Stimulated activated CD8-positive, alpha-beta memory T cell treated with anti-CD3 and anti-CD28 coated beads, Interleukin-2, amount 100 ng/mL, for 48 hours (primary cell): ENCODE measurements around the gene ADI1.

Experiments used
- DNase-seq, 2 donors: peaks; one replicate each; pipeline ENCODE4 v3.0.0-alpha.2; 2020; ENCODE audit warnings: low read depth in 2 of 2

The ADI1 gene

DNA sequence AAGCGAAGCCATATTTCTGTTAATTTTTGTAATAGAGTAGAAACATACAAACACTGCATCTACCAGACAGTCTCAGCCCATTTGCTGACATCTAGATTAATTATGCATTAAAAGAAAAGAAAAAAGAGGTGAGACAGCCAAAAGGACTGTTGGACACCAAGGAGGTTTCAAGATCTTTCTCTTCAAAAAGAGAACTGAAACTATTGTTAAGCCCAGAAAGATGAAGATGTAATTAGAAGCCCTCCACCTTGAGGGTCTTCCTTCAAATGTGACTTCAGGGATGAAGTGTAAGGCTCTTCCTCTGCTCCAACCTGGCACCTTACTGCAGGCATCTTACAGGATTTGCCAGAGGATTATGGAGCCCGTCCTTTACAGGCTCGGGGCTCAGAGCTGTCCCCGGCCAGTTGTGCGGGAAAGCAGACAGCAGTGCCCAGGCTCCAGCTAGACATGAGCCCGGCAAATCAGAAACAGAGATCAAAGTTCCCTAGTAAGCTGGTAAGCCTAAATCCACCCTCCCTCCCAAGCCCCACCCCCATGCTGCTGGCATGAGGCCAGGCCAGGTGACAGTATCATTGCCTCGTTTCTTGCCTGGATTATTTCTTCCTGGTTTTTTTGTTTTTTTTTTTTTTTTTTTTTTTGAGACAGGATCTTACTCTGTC lies 38.9 kb downstream of the ADI1 start:
- no peak for DNase-seq

DNA sequence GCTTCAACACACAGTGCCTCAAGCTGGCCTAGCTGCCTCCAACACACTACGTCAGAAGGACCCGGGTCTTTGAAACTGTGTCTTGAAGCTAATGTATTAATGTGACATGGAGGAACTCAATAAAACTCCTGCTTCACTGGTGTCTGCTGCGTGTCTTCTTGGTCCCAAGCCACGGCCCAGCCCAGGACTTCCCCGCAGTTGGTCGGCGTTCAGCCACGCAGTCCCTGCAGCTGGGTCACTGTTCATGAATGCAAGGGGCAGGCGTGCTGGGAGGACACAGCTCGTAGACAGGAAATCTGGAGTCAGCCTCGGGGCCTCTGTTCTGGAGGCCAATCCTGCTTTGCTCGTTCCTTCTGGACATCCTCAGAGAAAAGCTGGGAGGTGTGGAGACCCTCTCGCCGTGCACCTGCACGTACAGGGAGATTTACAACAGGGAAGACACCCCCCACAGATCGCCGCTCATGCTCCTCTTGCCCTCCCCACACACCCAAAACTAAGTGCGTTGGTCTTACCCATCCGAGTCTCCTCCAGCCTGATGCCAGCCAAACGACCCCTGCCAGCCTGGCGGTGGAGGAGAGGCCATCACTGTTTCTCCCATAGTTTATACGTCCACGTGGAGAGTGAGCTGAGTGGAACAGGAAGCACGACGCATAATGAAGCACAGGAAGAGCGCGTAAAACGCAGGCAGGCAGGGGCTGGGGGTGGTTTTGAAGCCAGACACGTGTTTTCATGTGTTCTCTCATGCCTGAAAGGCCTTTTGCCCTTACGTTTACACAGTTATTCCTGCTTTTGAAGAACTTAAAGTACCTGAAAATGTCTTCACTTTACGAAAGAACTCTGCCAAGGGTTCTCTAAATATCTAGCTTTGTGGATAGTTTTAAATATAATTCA lies 39.7 kb downstream of the ADI1 start:
- no peak for DNase-seq

DNA sequence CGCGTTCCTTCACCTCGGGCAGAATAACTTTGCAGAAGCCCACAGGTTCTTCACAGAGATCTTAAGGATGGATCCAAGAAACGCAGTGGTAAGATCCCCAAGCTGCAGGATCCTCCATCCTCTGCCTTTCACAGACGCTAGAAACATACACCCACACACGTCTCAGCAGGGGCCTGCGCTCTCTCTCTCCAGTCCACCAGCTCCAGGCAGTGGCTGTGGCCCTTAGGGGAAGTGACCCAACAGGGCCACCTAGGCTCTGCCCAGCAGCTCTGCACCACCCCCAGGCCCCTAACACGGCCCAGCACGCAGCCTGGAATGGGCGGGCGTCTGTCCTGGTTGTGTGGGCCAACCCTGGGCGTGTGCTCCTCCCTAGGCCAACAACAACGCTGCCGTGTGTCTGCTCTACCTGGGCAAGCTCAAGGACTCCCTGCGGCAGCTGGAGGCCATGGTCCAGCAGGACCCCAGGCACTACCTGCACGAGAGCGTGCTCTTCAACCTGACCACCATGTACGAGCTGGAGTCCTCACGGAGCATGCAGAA lies 40.4 kb downstream of the ADI1 start:
- no peak for DNase-seq

DNA sequence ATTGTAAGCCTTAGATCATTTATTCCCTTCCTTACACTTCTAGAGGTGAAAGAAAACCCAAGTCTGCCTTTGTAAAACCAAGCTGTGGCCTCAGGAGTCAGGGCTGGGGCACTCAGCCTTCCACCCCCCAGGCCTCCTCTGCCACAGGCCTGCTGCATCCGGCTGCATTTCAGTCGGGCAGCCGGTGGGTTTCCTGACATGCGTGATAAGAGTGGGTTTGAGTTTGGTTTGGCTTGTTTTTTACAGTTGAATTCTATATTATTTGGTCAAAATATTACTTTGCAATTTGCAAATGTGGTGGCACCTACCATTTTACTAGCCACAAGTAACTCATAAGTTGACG lies 42.4 kb downstream of the ADI1 start:
- no peak for DNase-seq

DNA sequence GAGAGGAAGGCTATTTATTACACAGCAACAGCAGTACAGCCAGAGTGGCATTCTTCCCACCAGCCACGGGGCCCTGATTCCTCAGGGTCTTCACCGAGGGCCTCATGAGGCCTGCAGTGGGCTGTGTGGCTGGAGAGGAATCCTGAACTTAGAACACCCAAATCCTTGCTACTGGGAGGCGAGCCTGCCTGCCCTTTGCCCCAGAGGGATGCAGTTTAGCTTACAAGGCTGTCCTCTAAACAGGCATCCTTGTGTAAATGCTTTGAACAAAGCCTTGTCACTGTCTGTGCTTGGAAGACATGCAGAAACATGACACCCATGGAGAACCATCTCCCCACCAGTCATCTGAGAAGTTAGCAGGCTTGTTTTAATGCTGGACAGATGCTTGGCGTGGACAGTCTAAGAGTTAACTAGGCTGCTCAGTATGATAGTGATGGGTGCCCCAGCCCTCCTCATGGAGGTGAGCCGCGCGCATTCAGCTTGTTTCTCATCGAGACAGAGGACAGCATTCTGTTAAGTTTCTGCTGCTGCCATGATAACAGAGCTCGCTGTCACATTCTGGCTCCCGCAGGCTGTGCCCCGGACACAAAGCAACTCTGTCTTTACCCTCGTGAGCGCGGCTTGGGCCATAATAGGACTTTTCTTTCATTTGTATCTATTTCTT lies 42.9 kb downstream of the ADI1 start:
- DNase-seq = no peak

DNA sequence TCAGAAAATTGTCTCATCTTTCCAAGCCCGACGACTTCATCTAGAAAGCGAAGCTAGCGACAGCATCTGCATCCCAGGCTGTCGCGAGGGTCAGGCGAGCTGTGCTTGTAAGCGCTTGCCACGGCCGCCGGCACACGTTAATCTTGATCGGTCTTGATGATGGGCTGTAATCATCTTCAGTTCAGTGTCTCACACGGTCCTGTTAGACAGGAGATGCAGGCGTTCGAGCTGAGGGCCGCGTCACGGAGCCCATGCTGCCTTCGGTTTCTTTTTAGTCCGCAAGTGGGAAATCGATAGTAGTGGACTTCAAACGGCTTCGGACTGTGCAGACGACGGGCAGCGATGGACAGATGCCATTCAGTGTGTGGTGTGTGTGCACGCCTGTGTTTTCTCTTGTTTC lies 43.6 kb downstream of the ADI1 start:
- DNase-seq = no peak

DNA sequence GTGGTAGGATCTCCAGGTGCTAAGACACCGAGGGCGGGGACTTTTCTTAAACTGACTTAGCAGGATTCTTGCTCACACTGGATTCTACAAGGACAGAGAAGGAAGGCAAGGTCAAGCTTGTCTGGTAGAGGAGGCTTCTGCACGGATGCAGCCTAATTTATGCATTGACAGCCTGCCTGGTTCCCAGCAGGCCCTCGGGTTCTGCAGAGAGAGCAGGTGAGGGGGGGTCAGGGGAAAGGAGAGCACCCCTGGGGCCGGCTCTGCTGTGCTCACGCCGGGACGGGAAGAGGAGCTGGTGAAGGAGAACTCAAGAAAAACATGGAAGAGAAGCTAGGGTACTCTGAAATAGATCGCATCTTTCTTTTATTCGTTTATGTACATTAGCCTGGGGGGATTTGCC lies 46.4 kb downstream of the ADI1 start:
- no peak for DNase-seq

DNA sequence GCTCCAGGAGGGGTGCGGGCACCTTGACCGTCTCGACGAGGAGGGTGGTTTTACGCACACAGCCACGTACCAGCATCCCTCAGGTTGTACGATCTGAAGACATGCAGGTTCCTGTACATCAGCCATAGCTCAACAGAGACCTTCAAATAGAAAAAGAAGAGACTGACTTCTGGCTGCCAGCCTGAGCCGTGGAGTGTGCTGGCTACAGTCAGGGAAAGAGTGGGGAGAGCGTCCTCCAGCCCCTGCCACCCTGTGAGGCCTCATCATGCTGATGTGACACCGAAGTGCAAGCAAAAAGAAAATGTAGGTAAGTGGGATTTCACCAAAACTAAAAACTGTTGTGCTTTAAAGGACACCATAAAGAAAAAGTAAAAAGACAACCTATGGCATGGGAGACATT lies 47.0 kb downstream of the ADI1 start:
- no peak for DNase-seq

DNA sequence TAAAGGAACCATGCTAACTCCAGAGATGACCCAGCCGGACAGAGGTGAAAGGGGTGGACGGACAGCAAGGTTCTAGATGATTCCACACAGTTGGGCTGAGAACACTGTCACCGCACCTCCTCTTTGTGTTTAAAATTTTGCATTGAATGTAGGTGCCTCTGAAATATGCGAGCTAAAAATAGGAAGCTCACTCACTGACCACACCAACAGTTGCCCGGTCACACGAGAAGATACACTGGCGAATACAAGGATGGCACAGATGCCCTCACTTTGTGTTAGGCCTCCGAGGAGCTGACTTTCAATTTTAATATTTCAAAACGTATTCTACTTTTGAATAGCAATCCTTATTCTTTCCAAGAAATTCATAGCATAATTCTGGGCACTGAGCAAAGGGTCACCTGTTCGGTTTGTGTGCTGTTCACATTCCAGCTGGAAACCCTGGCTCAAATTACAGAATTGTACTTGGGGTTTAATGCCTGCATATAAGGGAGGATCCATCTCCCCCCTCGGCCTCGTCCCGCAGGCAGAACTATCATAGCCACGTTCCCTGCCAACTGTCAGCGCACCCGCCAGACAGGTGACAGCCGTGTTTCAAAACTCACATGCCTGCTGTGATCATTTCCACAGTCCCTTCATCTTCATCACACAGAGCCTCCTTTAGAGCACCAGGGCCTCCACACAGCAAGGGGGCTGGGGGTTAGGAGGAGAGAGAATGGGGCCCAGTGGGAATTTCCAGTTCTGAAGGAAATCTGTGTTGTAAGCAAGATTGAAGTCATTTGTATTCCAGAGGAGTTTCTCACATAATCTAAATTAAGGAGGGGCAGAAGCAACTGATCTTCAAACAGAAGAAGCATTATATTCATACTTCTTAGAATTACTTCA lies 48.2 kb downstream of the ADI1 start:
- DNase-seq = no peak

DNA sequence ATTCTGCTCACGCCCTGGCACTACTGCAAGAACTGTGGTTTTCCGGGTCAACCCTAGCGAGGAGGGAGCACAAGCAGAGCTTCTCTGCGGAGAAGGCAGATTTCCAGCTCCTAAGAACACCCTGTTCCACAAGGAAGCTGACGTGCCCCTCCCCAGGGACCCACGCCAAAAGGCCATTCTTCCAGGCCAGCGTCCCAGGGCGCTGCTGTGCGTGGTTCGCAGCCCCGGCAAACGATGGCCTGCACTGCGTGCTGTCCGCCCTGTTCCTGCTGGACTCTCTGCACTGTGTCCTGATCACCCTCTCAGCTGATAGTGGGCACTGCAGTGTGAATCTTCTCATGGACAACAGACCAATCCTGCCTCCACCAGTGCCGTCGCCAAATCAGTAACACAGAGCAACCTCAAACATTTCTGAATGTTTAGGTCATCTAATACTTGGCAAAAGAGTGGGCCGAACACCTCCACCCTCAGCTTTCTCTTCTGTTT lies 49.1 kb downstream of the ADI1 start:
- DNase-seq = no peak

DNA sequence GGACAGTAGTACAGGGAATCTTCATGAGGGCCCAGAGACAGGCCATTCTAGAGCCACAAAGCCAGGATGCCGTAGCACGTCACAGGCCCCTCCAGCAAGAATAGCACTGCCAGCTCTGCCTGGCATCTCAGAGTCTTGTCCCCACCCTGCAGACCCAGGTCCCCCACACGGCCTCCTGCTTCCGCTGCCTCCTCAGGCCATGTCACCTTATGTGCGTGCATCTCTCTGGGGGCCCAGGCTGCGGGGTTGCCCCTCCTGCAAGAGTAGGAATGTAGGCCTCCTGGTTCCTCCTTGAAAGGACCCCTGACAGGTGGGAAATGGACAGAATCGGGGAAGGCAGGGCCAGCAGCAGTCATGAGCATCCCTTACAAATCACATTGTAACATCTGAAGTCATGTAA lies 49.8 kb downstream of the ADI1 start:
- no peak for DNase-seq

DNA sequence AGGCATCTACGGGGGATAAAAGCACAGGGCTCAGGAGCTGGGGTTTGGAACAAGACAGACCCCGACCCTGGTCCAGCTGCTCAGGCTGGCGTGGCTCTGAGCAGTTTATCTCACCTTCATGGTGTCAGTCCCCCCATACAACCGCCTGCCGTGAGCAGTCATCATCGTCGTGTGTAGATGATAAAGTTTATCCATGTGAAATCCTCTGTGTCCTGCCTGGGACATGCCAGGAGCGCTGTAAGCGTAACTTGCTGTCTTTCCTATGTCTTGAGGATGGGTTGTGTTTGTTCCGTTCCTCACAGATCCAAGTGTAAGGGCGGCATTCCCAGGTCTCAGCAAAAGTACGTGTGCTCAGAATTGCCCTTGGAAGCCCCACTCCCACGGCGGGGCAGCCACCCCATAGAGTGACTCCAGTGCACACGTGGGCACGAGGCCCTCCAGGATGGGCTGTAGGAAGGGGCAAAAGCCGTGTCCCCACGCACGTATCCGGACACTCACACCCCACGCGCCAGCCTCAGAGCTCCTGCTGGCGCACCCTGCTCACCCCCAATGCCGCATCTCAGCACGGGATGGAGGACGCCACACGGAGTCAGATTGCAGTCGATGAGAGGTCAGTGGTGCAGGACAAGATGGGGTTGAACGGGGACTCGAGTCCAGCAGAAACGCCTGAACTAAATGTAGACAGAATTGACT lies 50.9 kb downstream of the ADI1 start:
- DNase-seq = no peak

DNA sequence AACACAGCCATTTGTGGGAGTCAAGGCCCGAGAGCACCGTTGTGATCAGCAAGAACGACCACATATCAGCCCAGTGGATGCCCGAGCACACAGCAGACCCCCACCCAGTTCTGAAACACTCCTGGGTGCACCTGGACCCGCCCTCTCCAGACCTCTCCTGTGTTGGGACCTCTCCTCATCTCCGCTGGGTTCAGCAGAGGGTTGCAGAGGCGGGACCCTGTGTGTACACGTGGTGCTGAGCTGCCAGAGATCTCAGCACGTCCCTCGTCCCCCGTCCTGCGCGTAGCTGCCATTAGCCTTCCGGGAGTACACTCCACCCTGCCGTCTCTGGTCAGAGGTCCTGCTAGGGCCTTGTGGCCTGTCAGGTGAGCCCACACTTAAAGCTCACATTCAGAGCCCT lies 51.7 kb downstream of the ADI1 start:
- DNase-seq = no peak

DNA sequence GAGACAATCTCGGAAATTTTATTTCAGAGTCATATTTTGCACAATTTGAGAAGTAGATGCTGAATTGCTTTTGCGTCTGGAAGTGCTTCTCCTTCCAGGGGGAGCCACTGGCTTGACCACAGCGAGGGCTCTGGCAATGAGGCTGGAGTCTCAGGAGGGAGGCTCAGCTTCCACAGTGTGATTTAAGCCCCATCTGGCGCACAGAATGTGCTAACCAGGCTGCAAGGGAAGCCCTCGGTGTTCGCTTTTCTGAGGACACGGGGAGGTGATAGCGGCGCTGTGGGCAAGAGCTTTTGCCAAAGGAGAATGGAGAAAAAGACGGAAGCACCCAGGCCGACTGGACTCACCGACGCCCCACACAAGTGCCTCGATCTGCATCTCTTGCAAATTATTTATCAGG lies 52.4 kb downstream of the ADI1 start:
- DNase-seq = no peak

DNA sequence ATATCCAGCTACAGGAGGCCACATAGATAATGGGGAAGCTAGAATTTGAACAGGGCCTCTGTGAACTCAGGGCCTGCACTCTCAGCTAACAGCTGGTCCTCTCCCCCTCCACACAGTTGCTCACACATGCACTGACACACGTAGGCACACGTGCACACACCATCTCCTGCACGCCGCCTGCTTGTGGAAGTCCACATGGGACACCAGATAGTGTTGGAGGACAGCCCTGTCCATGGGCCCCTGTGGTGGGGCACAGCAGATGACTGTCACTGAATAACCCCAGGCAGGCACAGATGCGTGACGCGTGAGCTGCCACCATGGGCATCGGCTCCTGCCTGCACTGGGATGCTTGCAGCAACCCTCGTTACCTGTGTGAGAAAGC lies 52.9 kb downstream of the ADI1 start:
- no peak for DNase-seq

DNA sequence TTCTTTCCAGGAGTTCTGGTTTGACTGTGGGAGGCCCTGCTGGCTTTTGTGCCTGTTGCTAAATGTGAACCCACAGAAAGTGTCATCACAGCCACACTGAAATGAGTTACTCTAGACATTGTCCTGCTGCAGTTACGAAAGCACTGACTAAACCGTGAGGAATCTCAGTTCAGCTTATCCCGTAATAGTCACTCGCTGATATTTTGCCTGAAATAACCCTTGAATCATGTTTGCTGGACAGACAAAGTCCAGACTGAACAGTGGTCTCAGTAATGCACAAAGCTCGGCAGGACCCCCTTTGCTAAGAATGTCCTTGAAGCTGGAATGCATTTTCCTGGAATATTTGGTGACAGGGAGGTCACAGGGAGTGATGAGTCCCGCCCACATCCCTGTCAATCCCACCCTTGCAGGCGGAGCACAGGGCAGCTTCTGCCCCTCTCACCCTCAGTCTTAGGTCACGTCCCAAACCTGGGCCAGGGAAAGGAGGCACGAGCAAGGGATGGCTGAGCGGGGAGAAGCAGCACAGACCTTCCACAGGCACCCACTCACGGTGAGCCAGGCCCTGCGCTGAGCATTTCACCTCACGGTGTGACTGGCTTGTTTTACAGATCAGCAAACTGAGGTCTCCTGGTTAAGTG lies 53.4 kb downstream of the ADI1 start:
- DNase-seq = no peak

DNA sequence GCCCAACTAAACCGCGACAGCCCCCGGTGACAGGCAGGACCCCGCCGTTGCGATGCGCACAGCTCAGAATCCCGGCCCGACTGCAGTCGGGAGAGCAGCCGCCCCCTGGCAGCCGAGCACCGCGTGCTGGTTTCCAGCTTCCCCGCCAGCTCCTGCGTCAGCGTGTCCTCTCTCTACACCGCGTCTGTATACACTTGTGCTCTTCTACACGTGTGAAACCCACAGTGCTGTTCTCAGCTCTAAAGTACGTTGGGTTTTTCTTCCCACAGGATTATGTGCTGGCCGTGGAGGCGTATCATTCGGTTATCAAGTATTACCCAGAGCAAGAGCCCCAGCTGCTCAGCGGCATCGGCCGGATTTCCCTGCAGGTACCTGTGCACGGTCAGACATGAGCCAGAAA lies 54.0 kb downstream of the ADI1 start:
- DNase-seq = no peak

DNA sequence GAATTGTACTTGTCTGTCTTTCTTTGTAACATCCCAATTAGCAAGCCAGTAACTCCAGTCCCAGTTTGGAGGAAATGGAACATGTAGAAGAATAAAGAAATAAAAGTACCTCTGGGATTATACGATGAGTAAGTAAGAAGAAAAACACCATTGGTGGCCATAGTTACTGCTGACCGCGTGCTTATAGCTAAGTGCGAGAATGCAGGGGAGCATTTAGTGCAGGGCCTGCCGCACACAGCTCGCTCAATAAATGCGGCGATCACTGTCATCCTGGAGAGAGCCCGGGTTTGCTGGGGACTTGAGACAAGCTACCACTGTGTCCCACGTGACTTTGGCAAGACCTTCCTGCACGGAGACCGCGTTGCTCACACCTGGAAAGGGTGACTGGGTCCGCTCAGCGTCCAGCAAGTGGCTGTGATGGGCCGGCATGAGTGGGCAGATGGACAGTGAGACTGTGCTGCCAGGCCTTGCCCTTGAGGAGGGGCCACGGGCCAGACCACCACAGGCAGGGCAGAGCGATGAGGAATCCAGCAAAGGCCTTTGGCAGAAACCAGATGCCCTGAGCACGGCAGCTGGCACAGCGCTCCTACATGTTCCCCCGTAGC lies 54.8 kb downstream of the ADI1 start:
- no peak for DNase-seq

DNA sequence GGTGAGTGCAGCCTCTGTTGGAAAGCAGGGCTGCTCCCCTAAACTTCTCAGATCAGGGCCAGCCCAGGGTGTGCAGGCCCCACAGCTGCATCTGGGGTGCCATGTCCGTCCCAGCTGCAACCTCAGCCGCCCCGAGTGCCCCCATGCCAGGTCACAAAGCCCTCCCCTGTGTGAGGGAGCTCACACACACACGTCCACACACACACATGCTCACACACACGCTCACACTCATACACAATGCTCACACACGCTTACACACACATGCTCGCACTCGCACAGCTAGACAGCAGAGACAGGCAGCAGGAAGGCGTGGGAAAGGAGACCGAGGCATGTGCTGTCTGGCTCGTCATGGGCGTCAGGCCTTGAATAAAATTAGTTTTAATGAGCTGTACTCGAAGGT lies 55.4 kb downstream of the ADI1 start:
- no peak for DNase-seq

DNA sequence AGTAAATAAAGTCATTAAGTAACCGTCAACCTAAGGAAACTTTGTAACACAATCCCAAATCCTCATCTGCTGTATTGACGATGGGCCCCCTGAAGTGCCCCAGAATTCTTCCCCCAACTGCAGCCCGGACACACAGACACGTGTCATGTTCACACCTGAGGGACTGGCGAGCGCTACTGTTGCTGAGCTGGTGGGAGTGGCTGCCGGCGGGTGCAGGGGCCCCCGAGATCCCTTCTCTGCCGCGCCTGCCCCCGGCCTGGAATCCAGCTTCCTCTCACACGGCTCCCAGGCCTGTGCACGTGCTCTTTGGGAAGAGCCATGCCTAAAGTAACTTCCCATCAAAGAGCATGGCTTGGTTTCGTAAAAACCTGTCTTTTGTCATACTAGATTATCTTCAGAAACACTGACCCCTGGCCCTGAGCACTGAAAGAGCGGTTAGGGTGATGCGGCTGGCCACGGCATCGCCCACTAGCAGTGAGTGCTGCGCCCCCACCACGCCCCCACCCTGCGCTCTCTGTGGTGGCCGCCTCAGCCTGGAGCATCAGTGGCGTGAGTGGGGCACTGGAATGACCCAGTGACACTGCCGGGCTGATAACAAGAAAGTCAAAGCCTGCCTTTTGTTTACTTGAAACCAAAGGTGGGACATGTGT lies 56.0 kb downstream of the ADI1 start:
- DNase-seq = no peak
